ENCODE measurements around the gene TOX3. TPM values are rescaled to one million over a fixed set of nuclear protein-coding genes. Genes with fewer than 3 reads are reported as not detected.

TOX3 gene
- total and polyA plus RNA-seq, 2 of the 13 experiments (the other 11 are each of a cell fraction or from before 2014, with no cell fraction given) = 14.5 to 98.6 TPM

DNA sequence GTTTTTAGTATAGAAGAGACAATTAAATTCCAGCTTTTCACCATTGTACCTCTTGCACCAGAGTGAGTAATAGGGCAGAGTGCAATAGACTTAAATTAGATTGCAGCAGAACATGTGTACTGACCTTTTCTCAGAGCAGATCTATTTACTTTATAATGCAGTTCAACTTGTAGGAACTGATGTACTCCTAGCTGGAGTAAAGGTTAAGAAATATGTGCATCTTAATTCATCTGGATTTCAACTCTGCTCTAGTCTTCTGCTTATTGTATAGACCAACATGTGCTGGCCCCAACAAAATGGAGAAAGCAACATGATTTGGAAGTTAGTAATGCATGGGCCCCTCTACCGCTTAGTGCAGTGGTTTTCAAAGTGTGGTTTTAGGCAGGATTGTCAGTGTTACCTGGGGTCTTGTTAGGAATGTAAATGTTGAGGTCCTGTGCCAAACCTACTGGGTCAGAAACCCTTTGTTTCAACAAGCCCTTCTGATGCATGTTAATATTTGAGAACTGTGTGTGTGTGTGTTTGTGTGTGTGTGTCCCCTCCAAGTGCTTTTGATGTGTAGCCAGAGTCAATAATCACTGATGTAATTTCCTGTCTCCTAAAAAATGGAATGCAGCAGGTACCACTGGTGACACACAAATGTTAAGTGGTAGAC is 138.6 kb downstream of the TOX3 start (continued):
- TF ChIP-seq, protein P1, sequence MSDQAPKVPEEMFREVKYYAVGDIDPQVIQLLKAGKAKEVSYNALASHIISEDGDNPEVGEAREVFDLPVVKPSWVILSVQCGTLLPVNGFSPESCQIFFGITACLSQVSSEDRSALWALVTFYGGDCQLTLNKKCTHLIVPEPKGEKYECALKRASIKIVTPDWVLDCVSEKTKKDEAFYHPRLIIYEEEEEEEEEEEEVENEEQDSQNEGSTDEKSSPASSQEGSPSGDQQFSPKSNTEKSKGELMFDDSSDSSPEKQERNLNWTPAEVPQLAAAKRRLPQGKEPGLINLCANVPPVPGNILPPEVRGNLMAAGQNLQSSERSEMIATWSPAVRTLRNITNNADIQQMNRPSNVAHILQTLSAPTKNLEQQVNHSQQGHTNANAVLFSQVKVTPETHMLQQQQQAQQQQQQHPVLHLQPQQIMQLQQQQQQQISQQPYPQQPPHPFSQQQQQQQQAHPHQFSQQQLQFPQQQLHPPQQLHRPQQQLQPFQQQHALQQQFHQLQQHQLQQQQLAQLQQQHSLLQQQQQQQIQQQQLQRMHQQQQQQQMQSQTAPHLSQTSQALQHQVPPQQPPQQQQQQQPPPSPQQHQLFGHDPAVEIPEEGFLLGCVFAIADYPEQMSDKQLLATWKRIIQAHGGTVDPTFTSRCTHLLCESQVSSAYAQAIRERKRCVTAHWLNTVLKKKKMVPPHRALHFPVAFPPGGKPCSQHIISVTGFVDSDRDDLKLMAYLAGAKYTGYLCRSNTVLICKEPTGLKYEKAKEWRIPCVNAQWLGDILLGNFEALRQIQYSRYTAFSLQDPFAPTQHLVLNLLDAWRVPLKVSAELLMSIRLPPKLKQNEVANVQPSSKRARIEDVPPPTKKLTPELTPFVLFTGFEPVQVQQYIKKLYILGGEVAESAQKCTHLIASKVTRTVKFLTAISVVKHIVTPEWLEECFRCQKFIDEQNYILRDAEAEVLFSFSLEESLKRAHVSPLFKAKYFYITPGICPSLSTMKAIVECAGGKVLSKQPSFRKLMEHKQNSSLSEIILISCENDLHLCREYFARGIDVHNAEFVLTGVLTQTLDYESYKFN (CRISPR knock-in tag; conservative IDR thresholded peaks at IDR 0.05) = peak; percentile 95
- TF ChIP-seq KAT8 (CRISPR knock-in tag; IDR thresholded peaks at IDR 0.05) (peak; percentile 63; the same call in 1 of the 2 replicates), ZNF484 (CRISPR knock-in tag; IDR thresholded peaks at IDR 0.05; ENCODE audit: borderline replicate concordance, low read depth) (no peak), HOMEZ (CRISPR knock-in tag; IDR thresholded peaks at IDR 0.05; ENCODE audit: low read depth) (peak; percentile 90; the same call in 1 of the 2 replicates), ZBTB7B (CRISPR knock-in tag; IDR thresholded peaks at IDR 0.05) (peak; percentile 89), NCOR1 (IDR thresholded peaks at IDR 0.05; ENCODE audit: borderline replicate concordance, low read length) (peak; percentile 67; the same call in 1 of the 2 replicates), TEAD3 (CRISPR knock-in tag; optimal IDR thresholded peaks at IDR 0.05; ENCODE audit: borderline replicate concordance) (peak; percentile 95), PHF21A (CRISPR knock-in tag; IDR thresholded peaks at IDR 0.05) (peak; percentile 92), RBFOX2 (IDR thresholded peaks at IDR 0.05; ENCODE audit: low read depth, low read length) (0 out of 2 replicates have a peak, but pooled peaks have one; percentile 17), CEBPZ (IDR thresholded peaks at IDR 0.05; ENCODE audit: low read length) (no peak), KDM4B (CRISPR knock-in tag; IDR thresholded peaks at IDR 0.05) (peak; percentile 70; the same call in 1 of the 2 replicates), JUND (CRISPR knock-in tag; IDR thresholded peaks at IDR 0.05) (0 out of 2 replicates have a peak, but pooled peaks have one; percentile 64), IKZF5 (CRISPR knock-in tag; IDR thresholded peaks at IDR 0.05) (peak; percentile 89; the same call in 1 of the 2 replicates)
- TF ChIP-seq, protein P2, sequence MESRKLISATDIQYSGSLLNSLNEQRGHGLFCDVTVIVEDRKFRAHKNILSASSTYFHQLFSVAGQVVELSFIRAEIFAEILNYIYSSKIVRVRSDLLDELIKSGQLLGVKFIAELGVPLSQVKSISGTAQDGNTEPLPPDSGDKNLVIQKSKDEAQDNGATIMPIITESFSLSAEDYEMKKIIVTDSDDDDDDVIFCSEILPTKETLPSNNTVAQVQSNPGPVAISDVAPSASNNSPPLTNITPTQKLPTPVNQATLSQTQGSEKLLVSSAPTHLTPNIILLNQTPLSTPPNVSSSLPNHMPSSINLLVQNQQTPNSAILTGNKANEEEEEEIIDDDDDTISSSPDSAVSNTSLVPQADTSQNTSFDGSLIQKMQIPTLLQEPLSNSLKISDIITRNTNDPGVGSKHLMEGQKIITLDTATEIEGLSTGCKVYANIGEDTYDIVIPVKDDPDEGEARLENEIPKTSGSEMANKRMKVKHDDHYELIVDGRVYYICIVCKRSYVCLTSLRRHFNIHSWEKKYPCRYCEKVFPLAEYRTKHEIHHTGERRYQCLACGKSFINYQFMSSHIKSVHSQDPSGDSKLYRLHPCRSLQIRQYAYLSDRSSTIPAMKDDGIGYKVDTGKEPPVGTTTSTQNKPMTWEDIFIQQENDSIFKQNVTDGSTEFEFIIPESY (CRISPR knock-in tag; IDR thresholded peaks at IDR 0.05) = no peak
- TF ChIP-seq, protein P3, sequence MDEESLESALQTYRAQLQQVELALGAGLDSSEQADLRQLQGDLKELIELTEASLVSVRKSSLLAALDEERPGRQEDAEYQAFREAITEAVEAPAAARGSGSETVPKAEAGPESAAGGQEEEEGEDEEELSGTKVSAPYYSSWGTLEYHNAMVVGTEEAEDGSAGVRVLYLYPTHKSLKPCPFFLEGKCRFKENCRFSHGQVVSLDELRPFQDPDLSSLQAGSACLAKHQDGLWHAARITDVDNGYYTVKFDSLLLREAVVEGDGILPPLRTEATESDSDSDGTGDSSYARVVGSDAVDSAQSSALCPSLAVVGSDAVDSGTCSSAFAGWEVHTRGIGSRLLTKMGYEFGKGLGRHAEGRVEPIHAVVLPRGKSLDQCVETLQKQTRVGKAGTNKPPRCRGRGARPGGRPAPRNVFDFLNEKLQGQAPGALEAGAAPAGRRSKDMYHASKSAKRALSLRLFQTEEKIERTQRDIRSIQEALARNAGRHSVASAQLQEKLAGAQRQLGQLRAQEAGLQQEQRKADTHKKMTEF (CRISPR knock-in tag; IDR thresholded peaks at IDR 0.05) = peak; percentile 94
